ENCODE measurements around the gene CCND1.

GRCh38 chr11:69645801-69646492 is 5.0 kb downstream of the CCND1 start:
- TF ChIP-seq CTCF (IDR thresholded peaks at IDR 0.05) (no peak), POLR2A (IDR thresholded peaks at IDR 0.05) (no peak)
